AG09309 (cell line): ENCODE measurements around the gene COIL.
A peak's percentile ranks its signal among the peaks of the same experiment; 100 is the strongest.

Experiments used
- DNase-seq: peaks from one replicate; pipeline ENCODE4 v3.0.0-alpha.2; 2010; ENCODE audit warnings: low read depth
- H3K4me3 ChIP-seq: 2 replicates; pipeline ENCODE4 v1.5.1; 2011; ENCODE audit warnings: mild to moderate bottlenecking, low read depth, low read length, moderate library complexity; ENCODE audit not compliant: control insufficient read depth
- CTCF ChIP-seq: IDR thresholded peaks from 2 replicates; pipeline ENCODE4 v1.5.1; 2011; ENCODE audit warnings: mild to moderate bottlenecking, low read depth, low read length, inconsistent platforms; ENCODE audit not compliant: insufficient read depth, control insufficient read depth; ENCODE audit errors: missing control alignments

COIL gene

GRCh38 chr17:57004944-57005579 lies 44.2 kb upstream of the COIL start:
- H3K4me3 ChIP-seq, result no peak overlapping the region
- peak; percentile 2 for TF ChIP-seq CTCF
- DNase-seq, result no peak

GRCh38 chr17:57002904-57003303 lies 42.1 kb upstream of the COIL start:
- no peak overlapping the region for H3K4me3 ChIP-seq
- TF ChIP-seq CTCF, result no peak
- no peak for DNase-seq

GRCh38 chr17:57001541-57001940 lies 40.7 kb upstream of the COIL start:
- TF ChIP-seq CTCF, result no peak
- DNase-seq, result no peak
- no peak overlapping the region for H3K4me3 ChIP-seq

GRCh38 chr17:56997313-56997712 lies 36.5 kb upstream of the COIL start:
- DNase-seq, result no peak
- H3K4me3 ChIP-seq, result no peak overlapping the region
- TF ChIP-seq CTCF, result no peak

- no peak for TF ChIP-seq CTCF
- no peak for DNase-seq
- H3K4me3 ChIP-seq, result no peak overlapping the region
These were observed 34.9 kb upstream of the COIL start for GRCh38 chr17:56995766-56996165.

- no peak for TF ChIP-seq CTCF
- no peak overlapping the region for H3K4me3 ChIP-seq
- DNase-seq, result peak; percentile 20
These were observed 33.4 kb upstream of the COIL start for GRCh38 chr17:56994009-56994792.
